UCSD-AML1 (cell line): ENCODE results near the gene ZNF326.

Experiments used
- DNase-seq: peaks from one replicate; lab custom pipeline; 2025; ENCODE audit not compliant: unreplicated experiment; lab: John Stamatoyannopoulos, UW

The ZNF326 gene, protein sequence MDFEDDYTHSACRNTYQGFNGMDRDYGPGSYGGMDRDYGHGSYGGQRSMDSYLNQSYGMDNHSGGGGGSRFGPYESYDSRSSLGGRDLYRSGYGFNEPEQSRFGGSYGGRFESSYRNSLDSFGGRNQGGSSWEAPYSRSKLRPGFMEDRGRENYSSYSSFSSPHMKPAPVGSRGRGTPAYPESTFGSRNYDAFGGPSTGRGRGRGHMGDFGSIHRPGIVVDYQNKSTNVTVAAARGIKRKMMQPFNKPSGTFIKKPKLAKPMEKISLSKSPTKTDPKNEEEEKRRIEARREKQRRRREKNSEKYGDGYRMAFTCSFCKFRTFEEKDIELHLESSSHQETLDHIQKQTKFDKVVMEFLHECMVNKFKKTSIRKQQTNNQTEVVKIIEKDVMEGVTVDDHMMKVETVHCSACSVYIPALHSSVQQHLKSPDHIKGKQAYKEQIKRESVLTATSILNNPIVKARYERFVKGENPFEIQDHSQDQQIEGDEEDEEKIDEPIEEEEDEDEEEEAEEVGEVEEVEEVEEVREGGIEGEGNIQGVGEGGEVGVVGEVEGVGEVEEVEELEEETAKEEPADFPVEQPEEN

DNA sequence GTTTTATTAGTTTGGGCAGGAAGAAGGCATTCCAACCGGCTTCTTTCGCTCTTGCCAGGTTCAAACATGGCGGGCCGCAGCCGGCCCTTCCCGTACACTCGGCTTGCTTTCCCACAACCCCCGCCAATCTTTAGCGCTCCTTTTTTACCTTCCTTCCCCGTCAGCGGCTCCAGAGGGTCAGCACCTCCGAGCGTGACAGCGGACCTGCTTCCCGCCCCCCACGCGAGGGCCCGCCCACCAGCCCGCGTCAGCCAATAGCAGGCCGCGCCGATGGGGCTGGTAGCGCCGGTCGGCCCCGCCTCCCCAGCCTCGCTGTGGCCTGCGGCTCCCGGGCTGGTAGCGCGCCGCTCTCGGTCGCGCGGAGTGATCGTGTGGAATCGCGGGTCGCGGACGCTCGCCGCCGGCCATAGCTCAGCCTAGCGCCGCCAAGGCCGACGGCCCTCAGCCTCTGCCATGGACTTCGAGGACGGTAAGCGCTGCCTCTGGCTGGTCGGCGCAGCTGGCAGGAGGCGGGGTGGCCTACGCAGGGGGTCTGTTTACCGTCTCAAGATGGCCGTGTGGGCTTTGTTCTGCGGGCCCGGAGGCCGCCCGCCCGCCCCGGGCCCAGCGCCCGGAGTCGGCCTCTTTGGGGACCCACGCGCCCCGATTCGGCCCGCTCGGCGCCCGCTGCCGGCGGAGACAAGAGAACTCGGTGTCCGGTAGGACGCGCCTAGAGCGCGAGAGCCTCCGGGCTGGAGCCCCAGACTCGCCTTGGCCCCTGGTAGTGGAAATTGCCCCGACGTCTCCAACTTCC, at the start of gene ZNF326:
Gene ZNF326 (plus strand): TSS at position 306 of the 793 bp plus-strand sequence. CDS start 148 bp downstream, at position 454.
- DNase-seq = peak; percentile 98

DNA sequence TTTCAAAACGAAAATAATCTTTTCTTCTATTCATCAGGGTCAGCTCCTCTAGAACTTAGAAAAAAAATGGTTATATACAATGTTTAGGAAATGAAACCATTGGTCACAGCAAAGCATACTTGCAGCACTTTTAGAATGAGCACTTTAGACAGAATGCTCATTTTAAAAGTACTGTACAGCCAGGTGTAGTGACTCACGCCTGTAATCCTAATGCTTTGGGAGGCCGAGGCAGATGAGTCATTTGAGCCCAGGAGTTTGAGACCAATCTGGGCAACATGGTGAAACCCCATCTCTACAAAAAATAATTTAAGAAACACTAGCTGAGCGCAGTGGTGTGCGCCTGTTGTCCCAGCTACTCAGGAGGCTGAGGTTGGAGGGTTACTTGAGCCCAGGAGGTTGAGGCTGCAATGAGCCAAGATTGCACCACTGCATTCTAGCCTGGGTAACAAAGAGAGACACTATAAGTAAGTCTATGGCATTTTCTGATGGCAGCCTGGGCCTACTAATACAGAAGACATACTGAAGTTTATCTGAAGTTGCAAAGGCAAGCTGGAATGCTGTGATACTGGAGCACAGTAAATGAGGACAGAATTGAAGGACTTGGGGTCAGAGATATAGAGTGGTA, 48.9 kb upstream of the ZNF326 start:
- no peak for DNase-seq

DNA sequence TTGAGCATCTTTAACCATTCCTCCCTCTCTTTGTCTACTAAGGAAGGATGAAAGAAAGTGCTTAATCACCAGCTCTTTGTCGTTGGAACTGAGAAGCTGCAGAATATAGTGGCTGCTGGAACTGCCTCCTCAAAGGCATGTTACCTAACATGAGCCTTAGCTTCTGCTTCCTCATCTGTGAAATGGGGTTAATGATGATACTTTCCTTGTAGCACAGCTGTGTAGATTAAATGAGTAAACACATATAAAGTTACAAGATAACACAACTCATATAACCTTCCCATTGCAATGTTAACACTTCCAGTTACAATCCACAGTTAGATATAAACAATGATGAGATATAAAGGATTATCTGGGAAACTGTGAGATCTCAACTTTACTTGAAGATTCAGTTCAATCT, 48.4 kb upstream of the ZNF326 start:
- DNase-seq = no peak

DNA sequence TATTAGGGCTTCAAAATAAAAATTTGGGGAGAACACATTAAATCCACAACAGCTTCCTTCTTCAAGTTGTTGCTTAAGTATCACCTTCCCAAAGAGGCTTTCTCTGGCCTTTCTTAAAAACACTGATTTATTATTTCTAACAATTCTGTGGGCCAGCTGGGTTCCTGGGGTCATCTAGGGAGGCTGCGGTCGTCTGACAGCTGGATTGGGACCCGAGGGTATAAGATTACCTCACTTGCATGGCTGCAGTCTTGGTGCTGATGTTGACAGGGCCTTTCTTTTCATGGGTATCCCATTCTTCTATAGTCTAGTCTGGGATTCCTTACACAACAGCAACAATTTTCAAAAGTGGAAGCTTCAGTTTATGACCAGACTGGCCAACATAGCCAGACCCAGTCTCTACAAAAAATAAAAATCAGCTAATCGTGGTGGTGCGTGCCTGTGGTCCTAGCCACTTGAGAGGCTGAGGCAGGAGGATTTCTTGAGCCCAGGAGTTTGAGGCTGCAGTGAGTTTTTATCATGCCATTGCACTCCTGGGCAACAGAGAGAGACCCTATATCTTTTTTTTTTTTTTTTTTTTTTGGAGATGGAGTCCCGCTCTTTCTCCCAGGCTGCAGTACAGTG, 46.1 kb upstream of the ZNF326 start:
- no peak for DNase-seq

DNA sequence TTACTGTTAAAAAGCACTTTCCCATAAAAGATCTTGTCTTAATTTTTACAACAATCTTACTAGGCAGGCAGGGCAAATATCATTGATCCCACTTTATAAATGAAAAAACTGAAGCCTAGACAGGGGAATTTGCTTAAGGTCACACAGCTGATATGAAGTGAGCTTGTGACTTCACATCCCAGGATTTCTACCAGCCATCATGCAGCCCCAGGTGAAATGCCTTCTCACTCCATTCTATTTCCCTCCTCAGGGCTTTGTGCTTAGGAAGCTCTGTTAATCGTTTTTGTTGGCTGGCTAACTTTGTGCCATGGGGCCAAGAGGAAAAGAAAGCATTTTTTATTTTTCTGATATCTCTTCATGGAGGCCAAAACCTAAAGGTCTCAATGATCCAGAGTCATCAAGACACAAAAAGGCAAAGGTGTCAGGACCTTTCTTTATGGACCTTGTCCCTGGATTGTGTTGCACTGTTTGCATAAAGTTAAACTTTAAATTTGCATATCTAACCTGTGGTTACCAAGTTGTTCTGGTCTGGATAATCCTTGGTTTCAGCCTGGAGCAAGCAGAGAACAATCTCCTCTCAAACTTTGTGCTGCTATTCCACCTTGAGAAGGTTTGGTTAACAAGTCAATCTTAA, 44.8 kb upstream of the ZNF326 start:
- DNase-seq = no peak

DNA sequence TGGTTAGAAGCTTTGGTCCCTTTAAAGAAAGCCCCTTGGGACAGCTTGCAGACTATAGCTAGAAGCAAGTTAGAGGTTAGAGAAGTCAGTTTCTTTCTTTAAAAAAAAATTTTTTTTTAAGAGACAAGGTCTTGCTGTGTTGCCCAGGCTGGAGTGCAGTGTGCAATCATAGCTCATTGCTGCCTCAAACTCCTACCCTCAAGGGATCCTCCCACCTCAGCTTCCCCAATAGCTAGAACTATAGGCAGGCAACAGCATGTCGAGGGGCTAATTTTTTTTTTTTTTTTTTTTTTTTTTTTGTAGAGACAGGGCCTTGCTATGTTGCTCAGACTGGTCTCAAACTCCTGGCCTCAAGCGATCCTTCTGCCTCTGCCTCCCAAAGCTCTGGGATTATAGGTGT, 44.2 kb upstream of the ZNF326 start:
- no peak for DNase-seq

DNA sequence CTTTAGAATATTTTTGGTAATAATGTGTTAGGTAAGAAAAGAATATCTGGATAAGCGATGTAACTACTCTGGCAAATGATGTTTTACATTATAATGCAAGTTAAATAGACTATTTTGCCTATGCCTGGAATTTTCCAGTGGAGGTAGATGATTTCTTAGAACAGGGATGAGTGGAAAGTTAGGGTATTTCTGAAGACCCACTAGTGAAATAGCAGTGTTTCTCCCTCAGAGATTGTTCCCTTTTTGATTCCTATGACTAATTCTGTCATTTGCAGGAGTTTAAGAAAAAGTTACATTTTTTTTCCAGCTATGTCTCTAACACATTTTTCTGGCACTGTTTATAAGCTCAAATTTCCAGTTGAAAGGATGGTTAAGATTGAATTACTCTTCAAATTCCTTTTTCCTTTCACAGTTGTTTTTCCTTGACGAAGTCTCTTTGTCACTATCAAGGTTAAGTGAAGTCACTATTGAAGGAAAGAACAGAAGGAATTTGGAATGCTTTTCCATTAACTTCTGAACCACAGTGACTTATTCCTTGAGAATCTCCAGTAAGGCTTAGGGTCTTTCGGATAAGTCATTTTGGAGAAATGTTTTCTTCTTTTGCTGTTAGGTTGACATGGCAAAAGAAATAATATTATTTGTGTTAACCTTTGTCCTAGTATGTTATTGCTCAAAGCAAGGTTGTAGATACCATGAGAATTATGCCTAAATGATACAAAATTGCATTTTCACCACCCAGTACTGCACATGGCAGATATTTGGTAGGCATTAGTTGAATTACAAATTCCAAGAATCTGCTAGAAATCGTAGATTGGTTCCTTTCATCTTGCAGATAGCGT, 42.9 kb upstream of the ZNF326 start:
- DNase-seq = no peak

DNA sequence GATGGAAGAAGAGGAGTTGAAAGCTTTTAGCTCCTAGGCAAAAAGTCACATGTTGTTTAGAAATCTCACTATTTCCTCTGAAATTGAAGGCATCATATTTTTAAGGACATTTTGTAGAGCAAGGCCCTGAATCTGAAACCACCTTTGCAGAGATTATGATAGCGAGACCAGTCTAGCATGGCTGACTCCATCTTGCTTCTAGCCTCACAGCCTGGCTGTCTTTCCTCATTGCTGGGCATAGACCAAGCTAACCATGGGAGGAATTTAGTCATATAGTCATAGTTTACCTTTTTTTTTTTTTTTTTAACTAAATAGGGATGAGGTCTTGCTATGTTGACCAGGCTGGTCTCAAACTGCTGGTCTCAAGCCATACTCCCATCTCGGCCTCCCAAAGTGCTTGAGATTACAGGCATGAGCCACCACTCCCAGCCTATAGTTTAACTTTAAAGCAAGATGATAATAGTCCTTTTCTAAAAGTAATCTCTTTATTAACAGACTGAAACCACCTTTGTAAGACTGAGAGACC, 42.2 kb upstream of the ZNF326 start:
- no peak for DNase-seq

DNA sequence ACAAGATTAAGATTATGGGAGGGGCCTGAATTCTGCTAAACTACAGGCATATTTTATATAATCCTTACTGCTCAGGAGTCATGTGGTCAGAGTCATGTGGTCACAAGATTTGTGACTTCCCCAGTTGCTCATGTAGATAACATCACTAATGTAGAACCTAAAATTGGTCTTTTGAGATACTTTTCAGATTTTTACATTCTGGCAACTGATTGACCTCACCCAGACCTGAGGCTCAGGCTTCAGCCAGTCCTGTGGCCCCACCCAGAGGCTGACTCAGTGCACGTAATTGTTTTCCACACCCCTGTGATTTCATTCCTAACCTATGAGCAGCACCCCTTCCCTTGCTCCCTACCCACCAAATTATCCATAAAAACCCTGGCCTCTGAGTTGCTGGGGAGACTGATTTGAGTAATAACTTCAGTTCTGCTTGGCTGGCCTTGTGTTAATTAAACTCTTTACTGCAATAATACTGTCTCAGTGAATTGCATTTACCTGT, 41.7 kb upstream of the ZNF326 start:
- peak; percentile 39 for DNase-seq

DNA sequence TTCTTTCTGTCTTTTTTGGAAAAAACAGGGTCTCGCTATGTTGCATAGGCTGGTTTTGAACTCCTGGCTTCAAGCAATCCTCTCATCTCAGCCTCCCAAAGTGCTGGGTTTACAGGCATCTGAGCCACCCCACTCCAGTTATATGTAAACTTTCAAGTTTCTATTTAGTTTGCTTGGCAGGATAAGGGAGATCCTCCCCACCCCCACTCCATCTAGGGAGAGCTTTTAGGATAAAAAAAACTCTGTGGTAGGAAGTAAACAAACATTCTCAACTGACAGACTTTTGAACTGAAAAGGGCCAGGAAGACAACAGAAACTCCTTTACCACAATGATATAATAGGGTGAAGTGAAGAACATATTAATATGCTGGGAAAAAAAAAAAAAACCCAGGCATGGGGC, 41.0 kb upstream of the ZNF326 start:
- DNase-seq = no peak

DNA sequence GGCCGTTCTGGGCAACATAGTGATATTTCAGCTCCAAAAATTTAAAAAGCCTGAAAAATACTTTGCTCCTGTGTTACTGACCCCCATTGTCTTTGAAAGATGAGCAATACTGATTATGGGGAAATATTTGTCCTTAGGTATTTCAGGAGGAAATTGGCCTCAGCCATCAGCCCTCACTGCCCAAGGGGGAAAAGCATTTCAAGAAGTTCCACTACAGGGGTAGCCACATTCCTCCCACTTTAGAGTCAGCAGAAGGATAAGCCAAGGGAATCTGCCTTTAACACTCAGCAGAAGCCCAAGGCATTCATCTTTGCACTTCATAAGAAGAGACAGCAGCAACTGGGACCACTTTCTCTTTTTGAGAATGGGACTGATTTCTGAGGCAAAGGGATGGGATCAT, 40.5 kb upstream of the ZNF326 start:
- DNase-seq = no peak

DNA sequence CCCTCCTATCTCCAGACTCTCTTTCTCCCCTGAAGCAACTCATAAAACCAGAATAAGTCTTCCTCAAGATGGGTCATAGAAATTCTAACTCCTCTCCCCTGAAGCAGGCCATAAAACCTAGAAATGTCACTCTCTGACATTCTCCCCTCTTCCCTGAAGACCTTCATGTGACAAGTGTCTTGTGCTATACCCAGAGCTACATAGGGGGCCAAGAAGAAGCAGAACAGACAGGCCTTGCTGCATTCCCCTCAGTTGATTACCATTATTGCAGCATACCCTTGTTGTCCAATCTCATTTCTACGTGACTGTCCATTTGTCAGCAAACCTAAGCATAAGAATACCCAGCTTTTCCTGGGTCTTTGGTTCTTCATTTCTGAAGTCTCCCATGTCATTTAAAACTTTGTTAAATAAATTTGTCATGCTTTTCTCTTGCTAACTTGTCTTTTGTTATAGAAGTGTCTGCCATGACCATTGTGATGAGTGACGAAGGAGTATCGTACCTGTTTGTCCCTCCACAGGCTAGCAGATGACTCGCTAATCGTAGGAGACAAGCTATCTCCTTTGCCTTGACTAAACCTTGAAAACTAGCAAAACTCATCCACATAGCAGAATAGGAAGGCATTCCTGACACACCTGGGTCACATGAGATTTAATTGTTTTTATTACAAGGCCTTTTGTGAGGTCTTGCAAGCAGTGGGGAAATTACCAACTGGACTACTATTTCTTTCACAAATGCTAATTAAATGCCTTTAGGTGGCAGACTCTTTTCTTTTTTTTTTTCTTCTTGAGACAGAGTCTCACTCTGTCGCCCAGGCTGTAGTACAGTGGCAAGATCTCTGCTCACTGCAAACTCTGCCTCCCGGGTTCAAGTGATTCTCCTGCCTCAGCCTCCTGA, 39.4 kb upstream of the ZNF326 start:
- no peak for DNase-seq

DNA sequence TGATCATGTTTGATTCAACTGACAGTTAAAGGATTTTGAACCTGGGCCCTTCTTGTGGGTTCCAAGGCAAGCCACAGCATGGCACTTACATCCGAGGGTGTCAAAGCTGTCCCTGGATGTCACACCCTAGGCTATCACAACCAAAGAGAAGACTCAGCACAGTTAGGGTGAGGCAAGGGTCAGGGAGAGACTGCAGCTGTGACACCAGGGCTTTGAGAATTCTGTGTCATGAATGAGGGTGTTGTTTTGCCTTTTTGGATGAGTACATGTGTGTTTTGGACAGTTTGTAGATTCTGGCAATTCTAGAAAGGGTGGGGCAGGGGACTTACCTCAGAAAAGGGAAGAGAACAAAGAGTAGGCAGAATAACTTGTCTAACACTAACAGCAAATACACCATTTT, 37.8 kb upstream of the ZNF326 start:
- DNase-seq = no peak

DNA sequence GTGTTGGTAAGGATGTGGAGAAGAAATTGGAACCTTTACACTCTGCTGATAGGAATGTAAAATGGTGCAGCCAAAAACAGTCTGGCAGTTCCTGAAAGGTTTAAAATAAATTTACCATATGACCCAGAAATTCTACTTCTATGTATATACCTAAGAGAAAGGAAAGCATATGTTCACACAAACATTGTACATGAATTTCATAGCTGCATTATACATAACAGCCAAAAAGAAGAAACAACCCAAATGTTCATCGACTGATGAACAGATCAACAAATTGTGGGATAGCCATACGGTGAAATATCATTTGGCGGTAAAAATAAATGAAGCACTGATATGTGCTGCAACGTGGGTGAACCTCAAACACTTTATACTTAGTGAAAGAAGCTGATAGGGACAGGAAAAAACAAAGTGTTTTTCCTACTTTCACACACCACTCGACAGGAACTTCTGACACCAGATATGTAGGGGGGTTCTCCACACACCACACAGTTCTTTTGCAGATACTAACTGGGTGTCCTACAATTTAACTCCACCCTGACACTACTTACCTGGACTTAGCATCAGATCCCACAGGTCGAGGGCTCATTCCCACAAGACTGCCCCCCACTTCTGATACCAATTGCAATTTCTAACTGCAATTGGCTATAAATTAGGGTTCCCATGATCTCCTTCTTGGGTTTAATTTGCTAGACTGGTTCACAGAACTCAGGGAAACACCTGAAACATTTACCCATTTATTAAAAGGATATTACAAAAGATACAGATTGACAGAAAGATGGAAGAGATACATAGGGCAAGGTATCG, 35.9 kb upstream of the ZNF326 start:
- DNase-seq = no peak

DNA sequence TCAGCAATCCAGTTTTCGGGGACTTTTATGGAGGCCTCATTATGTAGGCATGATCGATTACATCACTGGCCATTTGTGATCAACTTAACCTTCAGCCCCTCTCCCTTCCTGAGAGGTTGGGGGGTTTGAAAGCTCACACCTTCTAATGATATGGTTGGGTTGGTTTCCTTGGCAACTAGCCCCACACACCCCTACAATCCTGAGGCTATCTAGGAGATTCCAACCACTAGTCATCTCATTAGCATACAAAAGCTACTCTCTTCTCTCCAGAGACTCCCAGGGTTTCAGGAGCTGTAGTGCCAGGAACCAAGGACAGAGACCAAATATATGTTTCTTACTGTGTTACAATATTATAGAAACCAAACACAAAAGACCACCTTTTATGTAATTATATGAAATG, 35.2 kb upstream of the ZNF326 start:
- DNase-seq = no peak

DNA sequence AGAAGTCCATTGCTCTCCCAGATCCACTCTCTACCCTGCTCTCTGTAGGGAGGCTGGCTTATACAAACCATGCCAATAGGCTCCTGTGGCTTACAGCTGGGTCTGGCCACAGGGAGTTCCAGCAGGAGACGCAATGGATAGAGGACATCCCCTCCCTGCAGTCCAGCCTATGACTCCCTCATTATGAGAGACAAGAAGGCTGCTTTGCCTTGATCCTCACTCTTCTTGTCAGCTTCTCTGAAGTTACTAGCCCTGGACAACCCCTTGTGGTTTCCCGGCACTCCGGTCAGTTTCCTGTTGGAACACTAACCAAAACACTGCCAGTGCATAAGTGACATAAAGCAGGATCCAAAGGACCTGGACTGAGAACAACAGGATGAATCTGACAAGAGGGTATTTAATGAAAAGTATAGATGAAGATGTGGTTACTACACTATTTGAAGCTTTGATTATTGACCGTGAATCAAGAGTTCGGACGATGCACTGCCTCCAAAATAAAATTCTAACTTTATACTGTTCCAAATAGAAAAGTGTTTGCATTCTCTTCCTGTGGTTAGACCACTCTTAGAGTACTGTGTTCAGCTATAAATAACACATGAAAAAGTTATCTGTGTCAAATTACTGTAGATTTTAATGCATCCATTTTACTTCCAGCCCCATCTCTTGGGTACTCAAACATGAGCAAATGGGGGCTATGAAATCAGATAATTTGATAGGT, 32.7 kb upstream of the ZNF326 start:
- peak; percentile 63 for DNase-seq

DNA sequence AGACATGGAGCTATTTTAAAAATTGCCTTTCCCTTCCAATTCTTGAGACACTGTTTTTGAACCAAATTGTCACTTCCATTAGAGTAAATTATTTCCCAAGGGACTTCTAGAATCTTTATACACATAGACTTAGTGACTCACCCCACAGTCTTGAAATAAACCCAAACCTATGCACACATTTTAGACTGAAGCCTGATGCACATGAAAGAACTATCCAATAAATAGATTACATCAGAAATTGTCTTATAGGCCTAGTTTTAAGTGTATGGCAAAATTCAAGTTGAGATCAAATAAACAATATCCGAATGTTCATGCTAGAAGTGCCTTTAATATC, 32.2 kb upstream of the ZNF326 start:
- no peak for DNase-seq
